ENCODE data around the gene C5orf63.

GRCh38 chr5:127064253-127064840, 9.0 kb downstream of the C5orf63 start:
- TF ChIP-seq CTCF (optimal IDR thresholded peaks at IDR 0.05 in 1 of 3, IDR thresholded peaks at IDR 0.05 in 1 of 3, conservative IDR thresholded peaks at IDR 0.05 in 1 of 3; ENCODE audit: extremely low read depth in 1 of 3, insufficient read depth in 2 of 3, low read length in 3 of 3) (no peak), EZH2 (IDR thresholded peaks at IDR 0.05; ENCODE audit: low read length) (no peak)
